Loucy (cell line): ENCODE measurements around the gene TOM1L1.

Experiments used
- H2AFZ ChIP-seq: fragments of 200-600 bp; sonication (generic); 2 replicates; pipeline ENCODE4 v1.6.0; 2016; ENCODE audit warnings: antibody characterized with exemption, mild to moderate bottlenecking, low read length, moderate library complexity
- H3F3A ChIP-seq: fragments of 200-600 bp; 2 replicates; pipeline ENCODE4 v1.6.0; 2016; ENCODE audit warnings: antibody characterized with exemption, low read depth, mild to moderate bottlenecking
- H3K27me3 ChIP-seq: fragments of 200-600 bp; sonication (generic); 2 replicates; pipeline ENCODE4 v1.6.1; 2014; ENCODE audit warnings: low read length, mild to moderate bottlenecking; ENCODE audit not compliant: insufficient read depth, poor library complexity, severe bottlenecking
- H3K36me3 ChIP-seq: fragments of 200-600 bp; sonication (generic); 2 replicates; pipeline ENCODE4 v1.6.1; 2016; ENCODE audit warnings: low read length; ENCODE audit not compliant: insufficient read depth
- H3K4me1 ChIP-seq: fragments of 200-600 bp; sonication (generic); 2 replicates; pipeline ENCODE4 v1.5.1; 2014; ENCODE audit warnings: low read length, mild to moderate bottlenecking; ENCODE audit not compliant: insufficient read depth, poor library complexity, severe bottlenecking
- H3K4me2 ChIP-seq: fragments of 200-600 bp; sonication (generic); 2 replicates; pipeline ENCODE4 v1.6.0; 2014; ENCODE audit warnings: antibody characterized with exemption, low read length, low read depth, mild to moderate bottlenecking; ENCODE audit not compliant: poor library complexity, severe bottlenecking
- H3K4me3 ChIP-seq: fragments of 200-600 bp; sonication (generic); 2 replicates; pipeline ENCODE4 v1.5.1; 2014; ENCODE audit warnings: low read length, mild to moderate bottlenecking, mixed read lengths; ENCODE audit not compliant: poor library complexity, severe bottlenecking
- H3K79me2 ChIP-seq: fragments of 200-600 bp; sonication (generic); 2 replicates; pipeline ENCODE4 v1.6.1; 2014; ENCODE audit warnings: low read length; ENCODE audit not compliant: insufficient read depth
- H3K9ac ChIP-seq: fragments of 200-600 bp; sonication (generic); 2 replicates; pipeline ENCODE4 v1.6.0; 2014; ENCODE audit warnings: mild to moderate bottlenecking, low read depth, low read length, moderate library complexity; ENCODE audit not compliant: poor library complexity, severe bottlenecking
- H3K9me2 ChIP-seq: fragments of 200-600 bp; sonication (generic); replicated peaks from 2 replicates; pipeline ENCODE4 v1.6.1; 2016; ENCODE audit warnings: low read depth, low read length, mixed read lengths
- H3K9me3 ChIP-seq: fragments of 200-600 bp; sonication (generic); 2 replicates; pipeline ENCODE4 v1.6.1; 2014; ENCODE audit warnings: mild to moderate bottlenecking, antibody characterized with exemption, low read length, low read depth; ENCODE audit not compliant: insufficient read depth
- H4K20me1 ChIP-seq: fragments of 200-600 bp; sonication (generic); 2 replicates; pipeline ENCODE4 v1.6.0; 2014; ENCODE audit warnings: antibody characterized with exemption, low read length, mild to moderate bottlenecking; ENCODE audit not compliant: insufficient read depth, poor library complexity, severe bottlenecking
- EZH2phosphoT487 ChIP-seq: fragments of 200-600 bp; IDR thresholded peaks from 2 replicates; pipeline ENCODE4 v1.6.1; 2018; ENCODE audit warnings: antibody characterized with exemption, mild to moderate bottlenecking, moderate library complexity, borderline replicate concordance
- TF ChIP-seq, protein P1 (sequence below): fragments of 200-600 bp; sonication (generic); conservative IDR thresholded peaks from 2 replicates; pipeline ENCODE4 v1.5.1; 2014; ENCODE audit warnings: mild to moderate bottlenecking, antibody characterized with exemption, low read length

The TOM1L1 gene

DNA sequence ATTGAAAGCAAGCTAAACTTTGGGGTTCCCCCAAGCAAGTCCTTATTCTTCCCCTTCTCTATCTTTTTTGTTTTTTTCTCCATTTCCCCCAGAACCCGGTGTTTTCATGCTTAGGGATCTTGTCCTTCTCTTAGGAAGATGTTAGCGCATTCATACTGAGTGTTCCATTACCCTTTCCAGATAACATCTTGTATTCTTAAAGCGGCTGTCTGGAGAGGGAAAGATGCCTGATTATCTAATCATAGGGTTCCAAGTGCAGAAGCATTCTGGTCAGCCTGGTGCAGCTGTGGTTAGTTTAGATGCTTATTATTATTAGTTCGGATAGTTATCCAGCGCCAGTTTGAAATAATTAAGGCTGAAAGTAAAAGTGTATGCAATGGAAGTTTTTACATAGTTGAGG, 2.0 kb downstream of the TOM1L1 start:
- H3K27me3 ChIP-seq: peaks cover 6% of the 10 kb centered on the region
- no peaks in the 10 kb centered on the region for H3K4me1 ChIP-seq
- TF ChIP-seq, protein P1, sequence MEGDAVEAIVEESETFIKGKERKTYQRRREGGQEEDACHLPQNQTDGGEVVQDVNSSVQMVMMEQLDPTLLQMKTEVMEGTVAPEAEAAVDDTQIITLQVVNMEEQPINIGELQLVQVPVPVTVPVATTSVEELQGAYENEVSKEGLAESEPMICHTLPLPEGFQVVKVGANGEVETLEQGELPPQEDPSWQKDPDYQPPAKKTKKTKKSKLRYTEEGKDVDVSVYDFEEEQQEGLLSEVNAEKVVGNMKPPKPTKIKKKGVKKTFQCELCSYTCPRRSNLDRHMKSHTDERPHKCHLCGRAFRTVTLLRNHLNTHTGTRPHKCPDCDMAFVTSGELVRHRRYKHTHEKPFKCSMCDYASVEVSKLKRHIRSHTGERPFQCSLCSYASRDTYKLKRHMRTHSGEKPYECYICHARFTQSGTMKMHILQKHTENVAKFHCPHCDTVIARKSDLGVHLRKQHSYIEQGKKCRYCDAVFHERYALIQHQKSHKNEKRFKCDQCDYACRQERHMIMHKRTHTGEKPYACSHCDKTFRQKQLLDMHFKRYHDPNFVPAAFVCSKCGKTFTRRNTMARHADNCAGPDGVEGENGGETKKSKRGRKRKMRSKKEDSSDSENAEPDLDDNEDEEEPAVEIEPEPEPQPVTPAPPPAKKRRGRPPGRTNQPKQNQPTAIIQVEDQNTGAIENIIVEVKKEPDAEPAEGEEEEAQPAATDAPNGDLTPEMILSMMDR: no peak
- TF ChIP-seq EZH2phosphoT487: no peak
- H3K9ac ChIP-seq: no peak overlapping the region
- H3F3A ChIP-seq: no peaks in the 10 kb centered on the region
- H3K36me3 ChIP-seq: no peaks in the 10 kb centered on the region
- H4K20me1 ChIP-seq: no peaks in the 10 kb centered on the region
- H3K4me2 ChIP-seq: no peak overlapping the region
- H3K4me3 ChIP-seq: no peak overlapping the region
- H3K79me2 ChIP-seq: no peaks in the 10 kb centered on the region
- no peaks in the 10 kb centered on the region for H3K9me3 ChIP-seq
- no peak overlapping the region for H2AFZ ChIP-seq
- no peaks in the 10 kb centered on the region for H3K9me2 ChIP-seq

DNA sequence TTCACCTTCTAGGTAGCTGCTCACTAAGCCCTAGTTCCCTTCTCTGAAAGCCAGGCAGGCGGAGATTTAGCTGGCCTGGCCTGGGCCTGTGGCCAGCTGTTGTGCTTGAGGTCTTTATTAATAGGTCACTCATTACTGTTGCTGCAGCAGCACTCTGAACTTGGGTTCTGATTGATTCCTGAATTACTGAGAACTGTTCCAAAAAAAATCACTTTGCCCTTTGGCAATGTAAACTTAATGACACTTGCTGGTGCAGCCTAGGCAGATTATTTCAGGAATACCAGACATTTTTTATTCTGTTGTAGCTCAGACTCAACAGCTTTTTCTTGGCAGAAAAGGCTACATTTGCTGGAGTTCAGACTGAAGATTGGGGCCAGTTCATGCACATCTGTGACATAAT, 2.7 kb downstream of the TOM1L1 start:
- Histone ChIP-seq H3K9me3 (no peaks in the 10 kb centered on the region), H3F3A (no peaks in the 10 kb centered on the region), H4K20me1 (no peaks in the 10 kb centered on the region), H3K4me2 (no peak overlapping the region), H3K4me1 (no peaks in the 10 kb centered on the region), H3K36me3 (no peaks in the 10 kb centered on the region), H3K9ac (no peak overlapping the region), H3K79me2 (no peaks in the 10 kb centered on the region), H3K9me2 (no peaks in the 10 kb centered on the region), H2AFZ (no peak overlapping the region), H3K4me3 (no peak overlapping the region), H3K27me3 (peaks cover 6% of the 10 kb centered on the region)
- TF ChIP-seq EZH2phosphoT487: no peak
- TF ChIP-seq, protein P1: no peak

GRCh38 chr17:54906683-54907082, 6.0 kb downstream of the TOM1L1 start:
- no peaks in the 10 kb centered on the region for H3K9me3 ChIP-seq

More at GRCh38 chr17:54906683-54907082, 6.0 kb downstream of the TOM1L1 start:
- no peak overlapping the region for H2AFZ ChIP-seq
- H4K20me1 ChIP-seq: no peaks in the 10 kb centered on the region
- no peaks in the 10 kb centered on the region for H3K79me2 ChIP-seq
- no peak overlapping the region for H3K4me2 ChIP-seq
- H3K4me3 ChIP-seq: no peak overlapping the region
- no peaks in the 10 kb centered on the region for H3K27me3 ChIP-seq
- no peak overlapping the region for H3K9ac ChIP-seq
- H3K4me1 ChIP-seq: no peaks in the 10 kb centered on the region
- H3K9me2 ChIP-seq: no peaks in the 10 kb centered on the region
- H3F3A ChIP-seq: no peaks in the 10 kb centered on the region
- no peaks in the 10 kb centered on the region for H3K36me3 ChIP-seq
- no peak for TF ChIP-seq EZH2phosphoT487
- TF ChIP-seq, protein P1: no peak
